ENCODE results near the gene ZNF181.

- TF ChIP-seq CTCF (IDR thresholded peaks at IDR 0.05), result no peak
- no peak for TF ChIP-seq POLR2A (IDR thresholded peaks at IDR 0.05)
Observed at GRCh38 chr19:34732612-34733211, 1.3 kb upstream of the ZNF181 start.
